GM19240 (cell line): Measurements from ENCODE around the gene KPNB1.

Experiments
- DNase-seq: peaks from one replicate; pipeline ENCODE4 v3.0.0; 2011; ENCODE audit warnings: low spot score; ENCODE audit not compliant: insufficient read length

Gene KPNB1

GRCh38 chr17:47696717-47697642, 47.3 kb downstream of the KPNB1 start:
- DNase-seq = no peak

- no peak for DNase-seq
These were observed 48.4 kb downstream of the KPNB1 start for GRCh38 chr17:47697906-47698711.

GRCh38 chr17:47698749-47699535, 49.2 kb downstream of the KPNB1 start:
- DNase-seq = peak; percentile 91

GRCh38 chr17:47699536-47699840, 49.8 kb downstream of the KPNB1 start:
- no peak for DNase-seq

GRCh38 chr17:47700471-47701449, 51.0 kb downstream of the KPNB1 start:
- no peak for DNase-seq

- DNase-seq = no peak
These were observed 51.9 kb downstream of the KPNB1 start for GRCh38 chr17:47701608-47702007.

- DNase-seq = no peak
These were observed 52.8 kb downstream of the KPNB1 start for GRCh38 chr17:47702391-47702995.

- DNase-seq = no peak
These were observed 53.5 kb downstream of the KPNB1 start for GRCh38 chr17:47703191-47703591.

GRCh38 chr17:47703671-47704070, 54.0 kb downstream of the KPNB1 start:
- no peak for DNase-seq

GRCh38 chr17:47704116-47704515, 54.4 kb downstream of the KPNB1 start:
- no peak for DNase-seq

- DNase-seq = no peak
These were observed 55.0 kb downstream of the KPNB1 start for GRCh38 chr17:47704736-47705135.

- no peak for DNase-seq
These were observed 56.1 kb downstream of the KPNB1 start for GRCh38 chr17:47705536-47706530.

GRCh38 chr17:47707056-47707804, 57.5 kb downstream of the KPNB1 start:
- DNase-seq = no peak

- no peak for DNase-seq
These were observed 58.2 kb downstream of the KPNB1 start for GRCh38 chr17:47707884-47708283.

- no peak for DNase-seq
These were observed 58.7 kb downstream of the KPNB1 start for GRCh38 chr17:47708312-47708863.

GRCh38 chr17:47708864-47709541, 59.3 kb downstream of the KPNB1 start:
- no peak for DNase-seq

GRCh38 chr17:47709594-47709993, 59.9 kb downstream of the KPNB1 start:
- DNase-seq = no peak
